ENCODE data around the gene BLOC1S5.
"Not testable (repeated sequence)": the region's sequence is repeated elsewhere in the genome, so short reads cannot be mapped to it uniquely, and the experiment has no call there.

The BLOC1S5 gene

GRCh38 chr6:7992002-7992815 is 72.0 kb downstream of the BLOC1S5 start:
- no peak for DNase-seq

- no peak for DNase-seq
Observed at GRCh38 chr6:7991536-7991935, 72.7 kb downstream of the BLOC1S5 start.

GRCh38 chr6:7986219-7986618 is 78.0 kb downstream of the BLOC1S5 start:
- DNase-seq, result no peak

- DNase-seq, result not testable (repeated sequence)
Observed at GRCh38 chr6:7983967-7984366, 80.2 kb downstream of the BLOC1S5 start.

- DNase-seq, result no peak
Observed at GRCh38 chr6:7979831-7980230, 84.4 kb downstream of the BLOC1S5 start.

GRCh38 chr6:7978736-7979135 is 85.5 kb downstream of the BLOC1S5 start:
- DNase-seq, result no peak

- no peak for DNase-seq
Observed at GRCh38 chr6:7976485-7977056, 87.6 kb downstream of the BLOC1S5 start.

GRCh38 chr6:7975764-7976146 is 88.4 kb downstream of the BLOC1S5 start:
- DNase-seq, result no peak

- no peak for DNase-seq
Observed at GRCh38 chr6:7974938-7975763, 89.0 kb downstream of the BLOC1S5 start.

- DNase-seq, result no peak
Observed at GRCh38 chr6:7974565-7974937, 89.6 kb downstream of the BLOC1S5 start.

GRCh38 chr6:7973584-7973983 is 90.6 kb downstream of the BLOC1S5 start:
- DNase-seq, result no peak

- no peak for DNase-seq
Observed at GRCh38 chr6:7971499-7971898, 92.7 kb downstream of the BLOC1S5 start.

- no peak for DNase-seq
Observed at GRCh38 chr6:7970616-7971015, 93.6 kb downstream of the BLOC1S5 start.
